GM21360 (cell line): ENCODE data around the gene GAB2.

ENCODE experiments used
- ATAC-seq: cut with Tn5 transposase; IDR thresholded peaks from one replicate; pipeline ENCODE4 v1.9.1; 2021; ENCODE audit warnings: mild to moderate bottlenecking, moderate library complexity; ENCODE audit not compliant: unreplicated experiment

GAB2 gene

GRCh38 chr11:78428773-78429172 lies 11.2 kb upstream of the GAB2 start:
- ATAC-seq: no peak

GRCh38 chr11:78428266-78428636 lies 10.6 kb upstream of the GAB2 start:
- ATAC-seq: no peak

- ATAC-seq: peak; percentile 46
These were observed 10.1 kb upstream of the GAB2 start for GRCh38 chr11:78427615-78428265.

GRCh38 chr11:78426845-78427244 lies 9.2 kb upstream of the GAB2 start:
- ATAC-seq: no peak

GRCh38 chr11:78425399-78426070 lies 7.9 kb upstream of the GAB2 start:
- ATAC-seq: no peak

GRCh38 chr11:78424334-78425270 lies 7.0 kb upstream of the GAB2 start:
- ATAC-seq: peak; percentile 31

- ATAC-seq: no peak
These were observed 5.6 kb upstream of the GAB2 start for GRCh38 chr11:78423241-78423640.

GRCh38 chr11:78420796-78421209 lies 3.2 kb upstream of the GAB2 start:
- no peak for ATAC-seq

GRCh38 chr11:78420255-78420764 lies 2.7 kb upstream of the GAB2 start:
- no peak for ATAC-seq

- no peak for ATAC-seq
These were observed 1.7 kb upstream of the GAB2 start for GRCh38 chr11:78419327-78419726.

- no peak for ATAC-seq
These were observed 1.1 kb upstream of the GAB2 start for GRCh38 chr11:78418584-78419211.

GRCh38 chr11:78417888-78418583 lies 416 bp upstream of the GAB2 start:
- ATAC-seq: peak; percentile 55

GRCh38 chr11:78416285-78417174 lies 1.1 kb downstream of the GAB2 start:
- peak; percentile 51 for ATAC-seq

GRCh38 chr11:78415338-78415737 lies 2.3 kb downstream of the GAB2 start:
- ATAC-seq: no peak

GRCh38 chr11:78414321-78415051 lies 3.1 kb downstream of the GAB2 start:
- ATAC-seq: no peak

- no peak for ATAC-seq
These were observed 9.0 kb downstream of the GAB2 start for GRCh38 chr11:78408619-78409018.

GRCh38 chr11:78406568-78407196 lies 10.9 kb downstream of the GAB2 start:
- no peak for ATAC-seq

GRCh38 chr11:78405805-78406204 lies 11.8 kb downstream of the GAB2 start:
- ATAC-seq: no peak
